NOMO-1 treated with dmso at 0.1 percent for 144 hours (cell line): ENCODE measurements around the gene COLEC11.
"Not testable (repeated sequence)": the region's sequence is repeated elsewhere in the genome, so short reads cannot be mapped to it uniquely, and the experiment has no call there.

ENCODE experiments used
- DNase-seq: peaks from one replicate; lab custom pipeline; 2025; ENCODE audit not compliant: unreplicated experiment; lab: John Stamatoyannopoulos, UW

COLEC11 gene

DNA sequence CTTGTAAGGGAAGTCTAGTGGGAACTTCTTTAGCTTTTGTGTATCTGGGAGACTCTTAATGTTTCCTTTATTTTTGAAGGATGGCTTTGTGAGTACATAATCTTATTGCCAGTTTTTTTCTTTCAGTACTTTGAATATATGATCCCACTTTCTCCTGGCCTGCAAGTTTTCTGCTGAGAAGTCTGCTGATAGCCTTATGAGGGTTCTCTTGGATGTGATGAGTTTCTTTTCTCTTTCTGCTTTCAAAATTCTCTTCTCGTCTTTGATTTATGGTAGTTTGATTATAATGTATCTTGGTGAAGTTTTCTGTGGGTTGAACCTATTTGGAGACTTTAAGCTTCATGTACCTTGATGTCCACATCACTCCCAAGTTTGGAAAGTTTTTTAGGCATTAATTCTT lies 28.1 kb downstream of the COLEC11 start:
- DNase-seq, result no peak

DNA sequence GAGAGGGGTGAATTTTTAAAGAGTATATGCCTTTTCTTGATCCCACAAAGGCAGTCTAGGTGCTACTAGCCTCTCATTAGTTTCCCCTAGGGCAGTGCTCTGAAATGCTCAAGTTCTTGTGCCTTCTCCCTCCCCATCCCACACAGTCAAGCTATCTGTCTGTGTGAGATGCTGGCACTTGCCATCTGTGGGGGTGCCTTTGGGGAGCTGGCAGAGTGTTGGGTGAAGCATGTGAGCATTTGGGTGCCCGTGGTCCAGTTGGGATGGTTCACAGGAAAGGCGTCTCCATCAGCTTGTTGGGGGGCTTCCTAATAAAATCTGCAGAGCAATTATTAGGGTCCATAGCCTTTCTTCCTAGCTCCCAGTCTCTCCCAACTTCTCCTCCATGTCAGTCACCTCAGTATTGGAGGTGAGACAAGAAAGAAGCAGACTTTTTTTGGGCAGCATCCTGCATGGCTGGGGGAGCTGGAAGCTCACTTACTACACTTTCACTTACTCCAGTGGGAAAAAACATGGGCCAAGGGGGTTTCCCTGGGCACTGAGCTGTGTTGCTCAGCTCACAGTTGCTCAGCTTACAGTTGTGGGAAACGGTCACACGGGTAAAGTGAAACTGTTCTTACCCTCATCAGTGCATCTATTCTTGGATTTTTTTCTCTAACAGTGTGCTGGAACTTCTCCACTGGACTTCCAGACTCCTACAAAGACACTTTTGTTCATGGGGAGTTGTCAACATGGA lies 29.3 kb downstream of the COLEC11 start:
- no peak for DNase-seq

DNA sequence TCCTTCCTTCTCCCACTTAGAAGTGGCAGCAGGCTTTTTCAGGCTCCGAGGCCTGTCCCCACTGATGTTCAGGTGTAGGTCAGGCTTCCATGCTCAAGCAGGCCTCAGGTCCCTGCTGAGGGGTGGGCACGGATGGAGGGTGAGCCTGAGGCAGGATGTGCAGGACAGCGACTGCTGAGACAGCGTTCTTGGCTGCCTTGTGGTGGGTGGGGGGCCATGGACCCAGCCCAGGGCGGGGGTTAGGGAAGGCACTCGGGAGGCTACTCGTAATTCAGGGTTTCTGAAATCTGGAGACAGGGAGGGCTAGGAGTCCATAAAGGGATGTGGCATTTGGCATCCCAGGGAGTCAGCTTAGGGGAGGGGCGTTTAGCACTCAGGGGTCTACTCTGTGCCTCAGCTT lies 30.3 kb downstream of the COLEC11 start:
- no peak for DNase-seq

DNA sequence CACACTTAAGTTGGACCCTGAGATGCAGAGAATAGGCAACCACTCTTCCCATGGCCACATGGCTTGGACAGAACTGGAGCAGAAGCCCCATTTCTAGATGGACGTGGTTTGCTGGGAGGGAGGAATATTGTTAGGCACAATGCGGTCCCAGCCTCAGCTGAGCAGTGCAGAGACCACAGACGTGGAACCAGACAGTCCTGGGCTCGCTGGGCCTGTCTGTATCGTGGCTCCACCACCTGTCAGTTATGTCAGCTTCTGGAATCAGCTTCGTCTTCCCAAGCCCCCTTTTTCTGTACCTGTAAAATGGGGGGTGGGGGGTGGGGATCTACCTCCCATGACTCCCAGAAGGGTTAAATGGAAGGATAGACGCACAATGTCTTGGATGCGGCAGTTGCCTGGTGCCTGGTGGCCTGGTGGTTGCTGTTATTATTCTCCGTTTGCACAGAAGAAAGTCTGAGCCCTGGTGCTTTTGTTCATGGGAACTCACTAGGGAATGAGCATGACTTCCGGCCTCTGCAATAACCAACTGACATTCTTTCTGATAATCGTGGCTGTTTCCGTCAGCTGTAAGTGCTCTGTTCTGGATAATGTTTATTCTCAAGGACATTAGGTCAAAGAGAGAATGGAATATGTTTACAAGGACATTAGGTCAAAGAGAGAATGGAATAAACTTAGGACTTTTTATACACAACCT lies 31.4 kb downstream of the COLEC11 start:
- DNase-seq, result no peak

DNA sequence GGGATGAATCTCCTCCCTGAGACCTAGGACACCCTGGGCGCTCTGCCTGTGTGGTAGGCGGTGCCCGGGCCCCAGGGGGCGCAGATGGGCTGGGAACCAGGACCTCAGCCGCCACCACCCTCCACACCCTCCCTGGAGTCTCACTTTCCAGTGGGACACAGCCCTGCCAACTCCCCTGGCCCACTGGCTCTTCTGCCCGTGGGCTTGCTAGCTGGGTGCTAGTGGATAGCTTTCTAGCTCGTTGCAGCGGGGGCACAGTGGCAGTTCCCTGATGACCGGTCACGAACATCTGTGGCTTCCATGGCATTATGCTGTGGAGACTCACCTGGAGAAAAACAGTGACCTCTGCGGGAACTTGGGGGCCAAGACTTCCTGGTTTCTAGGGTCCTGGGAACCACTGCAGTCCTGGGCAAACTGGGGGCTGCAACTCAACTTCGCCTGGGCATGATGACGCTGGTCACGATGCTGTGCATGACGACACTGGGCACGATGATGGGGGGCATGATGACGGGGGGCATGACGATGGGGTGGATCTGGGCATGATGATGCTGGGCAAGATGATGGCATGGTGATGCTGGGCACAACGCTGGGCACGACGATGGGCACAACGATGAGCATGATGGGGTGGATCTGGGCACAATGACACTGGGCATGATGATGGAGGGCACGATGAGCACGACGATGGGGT lies 32.0 kb downstream of the COLEC11 start:
- no peak for DNase-seq

DNA sequence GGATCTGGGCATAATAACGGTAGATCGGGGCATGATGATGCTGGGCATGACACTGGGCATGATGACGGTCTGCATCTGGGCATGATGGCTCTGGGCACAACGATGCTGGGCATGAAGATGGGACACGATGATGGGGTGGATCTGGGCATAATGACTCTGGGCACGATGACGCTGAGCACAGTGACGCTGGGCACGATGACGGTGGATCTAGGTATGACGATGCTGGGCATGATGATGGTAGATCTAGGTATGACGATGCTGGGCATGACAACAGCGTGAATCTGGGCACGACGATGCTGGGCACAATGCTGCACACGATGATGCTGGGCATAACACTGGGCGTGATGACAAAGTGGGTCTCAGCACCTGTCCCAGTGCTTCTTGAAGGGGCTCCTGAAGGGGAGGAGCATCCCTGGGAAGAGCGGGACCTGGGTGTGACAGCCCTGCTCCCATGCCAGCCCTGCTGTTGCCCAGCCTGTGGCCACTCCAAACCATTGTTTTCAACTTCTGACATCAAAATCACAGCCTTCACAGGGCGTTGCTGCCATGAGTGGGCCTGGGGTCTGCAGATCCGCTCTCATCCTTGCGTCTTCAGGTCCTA lies 32.7 kb downstream of the COLEC11 start:
- DNase-seq, result no peak

DNA sequence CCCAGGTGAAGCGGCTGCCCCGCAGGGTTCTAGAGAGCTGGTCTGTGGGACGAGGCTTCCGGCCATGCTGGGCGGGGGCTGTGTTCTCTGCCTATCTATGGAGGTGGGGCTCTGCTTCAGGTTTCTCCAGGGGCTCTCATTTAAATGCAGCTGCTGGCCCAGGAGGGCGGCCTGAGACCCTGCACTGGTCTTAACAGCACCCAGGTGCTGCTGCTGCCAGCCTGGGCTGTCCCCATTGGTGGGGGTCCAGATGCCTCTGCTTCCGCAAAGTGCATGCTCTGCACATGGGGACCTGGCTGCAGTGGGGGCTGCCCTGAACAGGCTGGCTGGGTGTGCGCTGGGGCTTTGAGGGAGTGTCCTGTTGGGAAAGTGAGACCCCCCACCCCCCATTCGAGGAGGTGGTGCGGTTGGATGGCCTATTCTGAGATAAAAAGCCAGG lies 33.3 kb downstream of the COLEC11 start:
- DNase-seq, result no peak

DNA sequence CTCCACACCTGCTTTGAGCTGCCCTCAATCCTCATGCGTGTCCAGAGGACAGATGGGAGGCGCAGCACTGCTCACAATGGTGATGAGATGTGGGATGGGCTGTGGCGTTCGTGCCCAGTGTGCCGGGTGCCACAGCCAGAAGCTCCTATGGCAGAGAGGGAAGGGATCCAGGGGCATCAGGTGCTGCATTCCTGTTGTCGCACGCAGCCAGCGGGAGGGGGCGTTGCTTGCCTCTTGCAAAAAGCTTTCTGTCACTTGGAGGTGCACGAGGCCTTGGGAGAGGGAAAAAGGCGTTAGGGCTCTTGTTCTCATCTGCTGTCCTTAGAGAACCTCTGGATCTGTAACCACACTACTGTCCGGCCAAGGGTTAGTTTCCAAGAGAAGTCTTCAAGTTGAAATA lies 33.9 kb downstream of the COLEC11 start:
- DNase-seq, result no peak

DNA sequence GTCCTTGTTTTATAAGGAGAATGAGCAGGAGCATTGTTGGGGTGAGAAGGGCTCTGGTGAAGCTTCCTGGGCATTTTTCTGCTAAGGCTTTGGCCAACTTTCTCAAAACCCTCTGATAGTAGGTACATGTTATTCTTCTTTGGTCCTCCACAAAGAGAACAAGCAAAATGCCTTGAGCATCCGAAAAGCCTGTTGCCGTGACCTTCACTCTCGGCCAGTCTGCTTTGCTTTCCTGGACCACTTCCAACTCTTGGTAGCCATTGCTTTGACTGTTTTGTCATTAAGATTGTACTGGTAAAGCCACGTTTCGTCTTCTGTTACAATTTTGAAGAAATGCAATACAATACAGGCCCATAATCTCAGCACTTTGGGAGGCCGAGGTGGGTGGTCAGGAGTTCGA lies 35.7 kb downstream of the COLEC11 start:
- DNase-seq, result no peak

DNA sequence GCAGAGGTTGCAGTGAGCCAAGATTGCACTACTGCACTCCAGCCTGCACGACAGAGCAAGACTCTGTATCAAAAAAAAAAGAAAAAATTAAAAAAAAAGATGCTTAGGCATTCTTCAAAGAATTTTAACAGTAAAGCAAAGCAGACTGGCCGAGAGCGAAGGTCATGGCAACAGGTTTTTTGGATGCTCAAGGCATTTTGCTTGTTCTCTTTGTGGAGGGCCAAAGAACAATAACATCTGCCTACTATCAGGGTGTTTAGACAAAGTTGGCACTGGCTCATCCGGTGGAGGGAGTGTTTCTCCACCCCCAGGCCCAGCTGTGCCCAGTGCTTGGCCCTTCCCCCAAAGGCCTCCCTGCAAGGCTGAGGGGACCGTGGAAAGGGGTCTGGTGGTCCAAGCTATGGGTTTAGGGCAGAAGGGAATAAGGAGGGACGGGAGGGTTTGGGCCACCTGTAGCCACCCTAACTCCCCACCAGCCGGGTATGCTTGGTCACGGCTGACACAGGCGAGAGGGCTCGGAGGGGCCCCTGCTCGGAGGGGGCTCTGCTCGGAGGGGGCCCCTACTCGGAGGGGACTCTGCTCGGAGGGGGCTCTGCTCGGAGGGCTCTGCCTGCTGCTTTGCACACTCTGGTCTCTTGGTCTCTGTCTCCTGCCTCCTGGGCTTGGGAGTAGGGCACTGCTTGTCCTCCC lies 36.4 kb downstream of the COLEC11 start:
- DNase-seq, result no peak

DNA sequence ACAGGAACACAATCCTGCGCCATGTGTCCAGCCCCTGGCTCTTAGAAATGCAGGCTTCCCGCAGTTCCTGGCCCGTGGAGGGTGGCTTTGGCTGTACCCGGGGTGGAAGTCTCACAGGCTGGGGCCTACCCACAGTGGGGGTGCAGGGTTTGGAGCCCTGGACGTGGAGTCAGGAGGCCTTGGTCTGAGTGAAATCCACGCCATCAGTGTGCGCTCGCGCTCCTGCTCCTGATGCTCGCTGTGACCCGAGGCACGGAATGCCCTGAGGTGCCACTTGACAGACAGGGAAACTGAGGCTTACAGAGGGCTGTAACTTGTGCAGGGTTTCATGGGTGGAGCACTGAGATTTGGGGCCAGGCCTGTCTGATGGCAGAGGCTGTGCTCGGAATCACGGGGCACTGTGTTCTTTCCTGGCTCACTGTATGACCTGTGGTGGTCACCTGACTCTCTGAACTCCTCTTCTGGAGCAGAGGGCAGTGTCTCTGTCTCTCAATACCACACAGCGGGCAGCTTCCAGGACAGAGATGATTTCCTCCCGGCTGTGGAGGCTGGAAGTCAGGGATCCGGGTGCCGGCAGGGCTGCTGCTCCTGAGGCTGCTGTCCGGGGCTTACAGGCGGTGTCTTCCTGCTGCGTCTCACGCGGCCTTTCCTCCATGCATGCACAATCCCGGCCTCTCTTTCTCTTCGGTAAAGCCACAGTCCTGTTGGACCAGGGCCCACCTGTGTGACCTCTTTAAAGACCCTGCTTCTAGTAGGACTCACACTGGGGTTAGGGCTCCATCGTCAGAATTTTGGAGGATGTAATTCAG lies 37.1 kb downstream of the COLEC11 start:
- DNase-seq, result no peak

DNA sequence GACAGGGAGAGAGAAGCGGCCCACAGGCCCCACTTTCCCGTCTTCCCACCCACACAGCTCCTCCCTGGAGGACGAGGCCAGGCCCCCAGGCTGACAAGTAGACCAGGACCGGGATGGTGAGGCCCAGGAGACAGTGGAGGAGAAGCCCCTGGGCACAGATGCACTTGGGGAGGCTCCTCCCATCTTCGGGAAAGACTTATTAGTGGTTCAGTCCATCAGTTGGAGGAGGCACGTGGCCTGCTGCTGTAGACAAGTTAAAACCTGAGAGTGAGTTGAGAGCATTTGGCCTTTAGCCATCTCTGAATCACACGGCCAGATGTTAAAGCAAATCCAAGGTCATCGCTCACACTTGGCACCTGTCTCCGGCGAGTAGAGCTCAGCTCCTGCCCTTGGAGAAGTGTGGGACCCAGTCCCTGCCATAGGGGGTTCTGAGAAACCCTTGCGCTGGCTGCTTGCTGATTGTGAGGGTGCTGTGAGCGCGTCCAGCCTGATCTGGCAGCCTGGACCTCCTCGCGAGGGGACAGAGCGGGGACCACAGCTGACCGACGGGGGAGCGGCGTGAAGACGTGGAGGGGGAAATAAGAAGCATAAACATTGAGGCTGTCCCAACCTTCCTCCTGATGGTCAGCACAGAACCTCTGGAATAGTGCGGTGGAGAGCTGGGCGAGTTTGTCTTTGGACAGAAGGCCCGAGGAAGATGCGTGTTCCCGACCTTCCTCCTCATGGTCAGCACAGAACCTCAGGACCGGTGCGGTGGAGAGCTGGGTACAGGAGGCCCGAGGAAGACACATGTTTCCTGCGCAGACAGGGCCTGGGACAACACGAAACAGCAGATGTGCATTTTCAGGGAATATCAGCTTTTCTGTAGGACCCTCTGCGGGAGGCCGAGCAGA lies 38.4 kb downstream of the COLEC11 start:
- DNase-seq, result no peak

DNA sequence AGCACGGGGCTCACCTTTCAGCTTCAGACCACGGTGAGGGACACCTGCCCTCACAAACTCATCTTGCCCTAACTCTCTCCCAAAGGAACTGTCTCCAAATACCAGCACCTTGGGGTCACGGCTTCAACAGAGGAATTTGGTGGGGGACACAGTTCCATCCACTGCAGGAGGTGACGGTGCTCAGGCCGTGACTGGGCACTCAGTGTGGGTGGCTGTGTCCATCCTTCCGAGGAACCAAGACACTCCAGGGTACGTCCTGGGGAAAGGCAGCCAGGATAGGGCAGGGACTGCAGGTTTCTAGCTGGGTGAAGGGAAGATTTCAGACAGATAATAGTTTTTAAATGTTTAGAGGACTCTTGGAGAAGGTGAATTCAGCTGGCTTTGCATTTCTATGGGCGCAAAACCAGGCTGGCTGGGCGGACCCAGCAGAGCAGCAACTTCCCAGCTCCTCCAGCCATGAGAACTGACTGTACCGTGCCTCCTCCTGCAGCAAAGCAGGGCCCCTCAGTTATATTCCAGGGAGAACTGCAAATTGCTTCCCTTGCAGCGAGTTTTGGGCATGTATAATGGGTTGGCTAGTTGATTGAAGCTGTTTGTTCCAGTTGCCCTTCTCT lies 39.2 kb downstream of the COLEC11 start:
- no peak for DNase-seq

DNA sequence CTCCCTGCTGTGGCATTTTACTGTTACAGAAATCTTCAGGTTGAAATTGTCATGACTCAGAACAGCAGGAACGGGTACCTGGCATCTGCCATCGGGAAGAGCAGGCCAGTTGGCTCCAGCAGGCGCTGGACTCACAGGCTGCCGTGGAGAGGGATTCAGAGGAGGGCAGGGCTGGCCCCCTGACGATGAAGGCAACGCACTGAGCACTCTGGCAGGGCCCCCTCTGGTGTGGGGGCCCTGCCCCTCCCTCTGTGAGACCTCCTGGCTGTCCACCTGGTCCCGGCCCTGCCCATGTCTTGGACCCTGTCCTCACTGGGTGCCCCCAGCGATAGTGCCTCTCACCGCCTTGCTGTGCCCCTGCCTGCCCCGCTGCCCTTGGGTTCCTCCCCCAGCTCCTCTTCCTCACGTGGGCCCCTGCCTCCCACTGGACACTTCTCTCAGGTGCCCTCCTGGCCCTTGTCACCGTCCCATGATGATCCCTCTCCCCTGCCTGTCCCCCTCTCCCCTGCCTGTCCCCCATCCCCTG lies 39.7 kb downstream of the COLEC11 start:
- DNase-seq, result no peak

DNA sequence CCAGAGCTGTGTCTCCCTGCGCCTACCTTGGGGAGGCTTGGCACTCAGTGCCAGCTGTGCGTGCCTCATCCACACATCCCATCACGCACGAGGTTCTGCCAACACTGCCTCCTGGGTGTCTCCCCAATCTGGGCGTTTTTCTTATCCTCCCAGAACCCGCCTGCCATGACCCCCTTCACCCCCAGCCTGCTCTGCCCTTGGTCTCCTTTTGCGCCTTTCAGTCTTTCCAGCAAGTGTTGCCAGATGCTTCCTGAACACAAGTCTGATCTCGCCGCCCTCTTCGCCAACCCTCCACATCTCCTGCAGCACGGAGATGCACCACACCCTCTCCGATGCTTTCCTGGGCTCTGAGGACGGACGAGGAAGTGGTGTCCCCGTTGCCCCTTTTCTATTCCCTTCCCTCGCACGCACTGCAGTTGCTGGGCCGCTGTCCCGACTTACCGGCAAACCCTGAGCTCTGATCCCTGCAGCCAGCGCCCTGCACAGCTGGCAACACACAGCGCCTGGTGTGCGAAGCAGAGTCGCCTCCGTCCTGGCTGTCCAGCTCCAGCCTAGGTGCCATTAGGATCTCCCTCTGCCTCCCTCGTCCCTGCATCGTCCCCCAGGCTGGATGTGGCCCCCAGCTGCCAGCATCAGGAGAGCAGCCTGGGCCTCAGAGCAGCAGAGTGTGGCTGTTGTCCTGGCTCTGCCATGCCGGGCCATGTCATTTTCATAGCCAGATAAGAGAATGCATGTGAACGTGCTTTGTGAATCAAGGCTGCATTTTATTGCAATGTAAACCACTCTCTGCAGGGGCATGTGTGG lies 40.5 kb downstream of the COLEC11 start:
- no peak for DNase-seq

DNA sequence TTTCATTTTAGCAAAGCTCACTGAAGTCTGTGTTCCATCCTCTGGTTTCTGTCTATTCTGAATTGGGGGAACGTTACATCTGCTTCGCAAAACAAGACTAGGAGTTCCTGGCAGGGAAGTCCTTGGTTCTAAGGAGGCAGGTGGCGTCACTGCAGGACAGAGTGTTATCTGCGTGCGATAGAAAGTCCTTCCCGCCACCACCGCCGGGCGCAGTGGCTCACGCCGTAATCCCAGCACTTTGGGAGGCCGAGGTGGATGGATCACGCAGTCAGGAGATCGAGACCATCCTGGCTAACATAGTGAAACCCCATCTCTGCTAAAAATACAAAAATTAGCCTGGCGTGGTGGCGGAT lies 41.0 kb downstream of the COLEC11 start:
- DNase-seq, result not testable (repeated sequence)

DNA sequence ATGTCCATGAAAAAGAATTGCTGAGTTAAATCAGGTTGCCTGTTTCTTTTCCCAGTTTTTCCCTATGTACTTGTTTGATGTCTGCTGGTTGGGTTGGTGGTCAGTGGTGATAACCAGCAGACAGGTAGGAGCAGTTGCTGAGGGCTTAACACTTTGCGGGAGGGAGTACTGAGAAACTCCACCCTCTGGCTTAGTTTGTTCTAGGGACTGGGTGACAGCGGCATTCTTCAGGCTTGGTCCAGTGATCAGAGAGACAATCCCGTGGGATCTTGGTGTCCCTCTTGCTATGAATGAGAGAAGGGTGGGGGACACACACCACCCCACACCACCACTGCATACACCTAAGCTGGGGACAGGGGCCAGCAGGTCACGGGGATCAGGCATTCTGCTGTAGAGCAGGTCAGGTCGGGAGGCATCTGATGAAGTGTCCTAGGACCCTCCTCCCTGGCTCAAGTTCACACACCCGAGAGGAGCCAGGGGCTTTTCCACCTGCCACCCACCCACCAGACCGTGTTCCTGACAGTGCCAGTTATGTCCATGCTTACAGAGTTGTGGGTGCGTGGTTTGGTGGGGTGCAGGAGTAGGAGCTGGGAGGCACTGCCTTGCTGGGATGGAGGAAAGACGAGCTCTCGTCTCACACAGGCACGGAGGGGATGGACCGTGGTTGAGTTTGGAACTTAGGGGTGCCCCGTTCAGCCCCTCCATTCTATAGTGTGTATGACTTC lies 41.8 kb downstream of the COLEC11 start:
- no peak for DNase-seq
